GM12874 (cell line): ENCODE measurements around the gene CASK.

ENCODE experiments used
- CTCF ChIP-seq: IDR thresholded peaks from 2 replicates; pipeline ENCODE4 v1.5.1; 2011; ENCODE audit warnings: low read depth, mild to moderate bottlenecking, control low read depth, low read length, moderate library complexity; ENCODE audit not compliant: insufficient read depth

Gene CASK

GRCh38 chrX:41671082-41671481 lies 252.3 kb downstream of the CASK start:
- no peak for TF ChIP-seq CTCF

- no peak for TF ChIP-seq CTCF
Measured at GRCh38 chrX:41670112-41670511, 253.2 kb downstream of the CASK start.

- TF ChIP-seq CTCF, result no peak
Measured at GRCh38 chrX:41667631-41668030, 255.7 kb downstream of the CASK start.

- no peak for TF ChIP-seq CTCF
Measured at GRCh38 chrX:41666251-41666650, 257.1 kb downstream of the CASK start.

GRCh38 chrX:41665686-41666085 lies 257.7 kb downstream of the CASK start:
- TF ChIP-seq CTCF, result no peak

GRCh38 chrX:41664908-41665307 lies 258.4 kb downstream of the CASK start:
- TF ChIP-seq CTCF, result no peak

- no peak for TF ChIP-seq CTCF
Measured at GRCh38 chrX:41664375-41664901, 258.9 kb downstream of the CASK start.
